HEK293T (cell line): ENCODE results near the gene FCER1G.

Source experiments
- CTCF ChIA-PET: fragments of 350-600 bp; formaldehyde crosslinking; extraction: SDS; loops from one replicate; lab custom pipeline; 2021; ENCODE audit warnings: antibody characterized with exemption, inconsistent platforms; lab: Yijun Ruan, JAX
- POLR2A ChIA-PET: fragments of 350-600 bp; formaldehyde crosslinking; extraction: SDS; loops from one replicate; lab custom pipeline; 2020; ENCODE audit warnings: antibody characterized with exemption, inconsistent platforms; lab: Yijun Ruan, JAX
- DNase-seq: peaks from one replicate; pipeline ENCODE4 v3.0.0; 2012; ENCODE audit warnings: mixed read lengths; ENCODE audit errors: extremely low spot score
- ARNT ChIP-seq: fragments of 450-650 bp; IDR thresholded peaks from 2 replicates; pipeline ENCODE4 v1.6.1; 2017; ENCODE audit warnings: mild to moderate bottlenecking
- BHLHE40 ChIP-seq: fragments of 450-650 bp; IDR thresholded peaks from 2 replicates; pipeline ENCODE4 v1.6.1; 2016; ENCODE audit warnings: mild to moderate bottlenecking, moderate library complexity, borderline replicate concordance
- CTBP1 ChIP-seq: fragments of 450-650 bp; IDR thresholded peaks from 2 replicates; pipeline ENCODE4 v1.6.1; 2016; ENCODE audit warnings: borderline replicate concordance
- ELF4 ChIP-seq: fragments of 450-650 bp; IDR thresholded peaks from 2 replicates; pipeline ENCODE4 v1.6.1; 2017; ENCODE audit warnings: antibody characterized with exemption
- FOXA1 ChIP-seq: fragments of 450-650 bp; IDR thresholded peaks from 2 replicates; pipeline ENCODE4 v1.6.1; 2016; ENCODE audit warnings: mild to moderate bottlenecking
- FOXK2 ChIP-seq: fragments of 450-650 bp; IDR thresholded peaks from 2 replicates; pipeline ENCODE4 v1.6.1; 2016; ENCODE audit warnings: mild to moderate bottlenecking
- FOXM1 ChIP-seq: fragments of 450-650 bp; IDR thresholded peaks from 2 replicates; pipeline ENCODE4 v1.6.1; 2017; ENCODE audit warnings: mild to moderate bottlenecking, borderline replicate concordance
- HDGF ChIP-seq: fragments of 450-650 bp; IDR thresholded peaks from 2 replicates; pipeline ENCODE4 v1.6.1; 2017; ENCODE audit warnings: antibody characterized with exemption, borderline replicate concordance
- L3MBTL2 ChIP-seq: fragments of 450-650 bp; conservative IDR thresholded peaks from 2 replicates; pipeline ENCODE4 v1.6.1; 2016; ENCODE audit warnings: mild to moderate bottlenecking
- LEF1 ChIP-seq: fragments of 450-650 bp; IDR thresholded peaks from 2 replicates; pipeline ENCODE4 v1.6.1; 2017; ENCODE audit warnings: mild to moderate bottlenecking, borderline replicate concordance
- NFRKB ChIP-seq: fragments of 450-650 bp; IDR thresholded peaks from 2 replicates; pipeline ENCODE4 v1.6.1; 2016; ENCODE audit warnings: mild to moderate bottlenecking, moderate library complexity
- PKNOX1 ChIP-seq: fragments of 450-650 bp; IDR thresholded peaks from 2 replicates; pipeline ENCODE4 v1.6.1; 2016
- SP1 ChIP-seq: fragments of 450-650 bp; IDR thresholded peaks from 2 replicates; pipeline ENCODE4 v1.6.1; 2017
- SUZ12 ChIP-seq: fragments of 450-650 bp; IDR thresholded peaks from 2 replicates; pipeline ENCODE4 v1.6.1; 2016; ENCODE audit warnings: mild to moderate bottlenecking
- TARDBP ChIP-seq: fragments of 450-650 bp; IDR thresholded peaks from 2 replicates; pipeline ENCODE4 v1.6.1; 2016
- ZNF384 ChIP-seq: fragments of 450-650 bp; IDR thresholded peaks from 2 replicates; pipeline ENCODE4 v1.6.1; 2016

The FCER1G gene

GRCh38 chr1:161180639-161181038 lies 34.5 kb upstream of the FCER1G start:
- DNase-seq: no peak
- ChIA-PET POLR2A (no interaction called here), CTCF (no interaction called here)
- TF ChIP-seq FOXM1: no peak
- no peak for TF ChIP-seq ZNF384
- TF ChIP-seq TARDBP: no peak
- TF ChIP-seq CTBP1: no peak
- TF ChIP-seq SP1: no peak
- TF ChIP-seq ARNT: no peak
- TF ChIP-seq PKNOX1: no peak
- TF ChIP-seq ELF4: no peak
- no peak for TF ChIP-seq L3MBTL2
- no peak for TF ChIP-seq FOXA1
- no peak for TF ChIP-seq HDGF
- TF ChIP-seq FOXK2: no peak
- no peak for TF ChIP-seq SUZ12

DNA sequence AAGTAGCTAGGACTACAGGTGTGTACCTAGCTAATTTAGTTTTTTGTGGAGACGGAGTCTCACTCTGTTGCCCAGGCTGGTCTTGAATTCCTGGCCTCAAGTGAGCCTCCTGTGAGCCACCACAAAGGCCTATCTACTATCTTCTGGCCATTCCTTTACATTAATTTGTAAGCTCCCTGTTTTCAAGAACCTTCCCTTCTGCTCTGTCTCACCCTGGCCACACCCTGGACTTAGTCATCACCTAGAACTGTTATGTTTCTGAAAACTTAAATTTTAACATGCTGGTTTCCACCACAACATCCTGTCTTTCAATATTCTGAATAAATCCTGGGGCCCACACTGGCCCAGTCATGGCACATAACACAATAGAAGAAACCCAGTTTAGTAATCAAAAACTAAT lies 32.9 kb upstream of the FCER1G start:
- CTCF ChIA-PET: no interaction called here
- no peak for DNase-seq
- TF ChIP-seq NFRKB (no peak), ARNT (no peak), BHLHE40 (no peak), FOXM1 (no peak), PKNOX1 (no peak), LEF1 (no peak), FOXK2 (no peak), CTBP1 (no peak), SUZ12 (no peak), HDGF (no peak), ZNF384 (no peak), SP1 (no peak), FOXA1 (no peak), TARDBP (no peak), ELF4 (no peak)
- POLR2A ChIA-PET: interaction anchor here (1.5 kb wide), 1 partner anchor 29 kb away, joined by 5 read pairs; the partner anchor contains the start of gene UFC1

DNA sequence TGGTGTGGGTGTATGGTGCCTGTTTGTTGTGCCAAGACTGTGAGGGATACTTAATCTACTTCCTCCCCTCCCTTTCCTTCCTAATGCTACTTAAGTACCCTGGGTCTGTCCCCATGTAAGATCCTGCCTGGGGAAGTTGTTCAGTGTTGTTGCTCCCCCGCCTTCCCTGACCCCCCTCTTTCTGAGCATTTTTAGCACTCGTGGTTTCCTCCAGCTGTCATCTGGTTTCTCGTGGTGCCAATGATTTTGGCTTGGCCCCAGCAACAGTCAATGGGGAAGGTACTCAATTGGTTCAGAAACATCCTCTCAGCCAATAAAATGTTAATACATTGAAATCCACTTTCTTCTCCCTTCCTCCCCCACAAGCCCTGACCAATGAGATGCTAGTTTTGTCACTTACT lies 29.8 kb upstream of the FCER1G start:
- TF ChIP-seq SP1 (no peak), FOXK2 (no peak), BHLHE40 (no peak), NFRKB (no peak), ZNF384 (no peak)
- ChIA-PET CTCF (no interaction called here), POLR2A (no interaction called here)
- no peak for DNase-seq

GRCh38 chr1:161185732-161186311 lies 29.3 kb upstream of the FCER1G start:
- CTCF ChIA-PET: no interaction called here
- no peak for DNase-seq
- POLR2A ChIA-PET: interaction anchor here (1.0 kb wide), 1 partner anchor 16 kb away, joined by 3 read pairs; the partner anchor contains the start of gene NDUFS2
- TF ChIP-seq FOXM1: no peak
- no peak for TF ChIP-seq SP1
- no peak for TF ChIP-seq ARNT
- no peak for TF ChIP-seq SUZ12
- no peak for TF ChIP-seq FOXK2
- no peak for TF ChIP-seq LEF1
- TF ChIP-seq BHLHE40: no peak
- no peak for TF ChIP-seq PKNOX1
- TF ChIP-seq L3MBTL2: no peak
- TF ChIP-seq FOXA1: no peak
- no peak for TF ChIP-seq HDGF
- TF ChIP-seq CTBP1: no peak
- no peak for TF ChIP-seq NFRKB
- no peak for TF ChIP-seq ZNF384
- no peak for TF ChIP-seq TARDBP
- TF ChIP-seq ELF4: no peak

DNA sequence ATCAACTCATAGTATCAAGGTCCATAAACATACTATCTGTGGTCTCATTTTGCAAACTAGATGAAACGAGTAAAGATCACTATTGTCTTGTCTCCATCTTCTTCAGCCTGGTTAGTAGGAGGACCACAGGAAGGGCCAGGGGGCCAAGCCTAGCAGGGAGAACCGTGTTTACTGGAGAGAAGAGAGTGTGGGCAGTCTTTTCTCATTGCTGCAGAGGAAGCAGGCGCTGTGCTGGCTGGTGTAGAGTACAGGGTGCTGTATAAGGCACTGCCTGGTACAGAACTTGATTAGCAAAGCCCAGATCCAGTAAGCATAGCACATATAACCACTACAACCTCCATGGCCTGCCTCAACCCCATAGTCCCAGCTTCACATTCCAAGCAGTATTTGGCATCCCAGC lies 27.8 kb upstream of the FCER1G start:
- TF ChIP-seq SUZ12 (no peak), ZNF384 (no peak), ARNT (no peak), FOXK2 (no peak), LEF1 (no peak)
- ChIA-PET CTCF (no interaction called here), POLR2A (interaction anchor here (1.4 kb wide), 1 partner anchor 14 kb away, joined by 4 read pairs; the partner anchor contains the start of gene NDUFS2)
- no peak for DNase-seq

- POLR2A ChIA-PET: interaction anchor here (1.4 kb wide), 1 partner anchor 13 kb away, joined by 4 read pairs; the partner anchor contains the start of gene NDUFS2
- CTCF ChIA-PET: no interaction called here
- no peak for DNase-seq
- no peak for TF ChIP-seq SUZ12
- TF ChIP-seq PKNOX1: no peak
- no peak for TF ChIP-seq BHLHE40
- TF ChIP-seq ELF4: no peak
- no peak for TF ChIP-seq ARNT
- no peak for TF ChIP-seq TARDBP
- no peak for TF ChIP-seq FOXK2
- TF ChIP-seq LEF1: no peak
- no peak for TF ChIP-seq NFRKB
- no peak for TF ChIP-seq CTBP1
- no peak for TF ChIP-seq ZNF384
- TF ChIP-seq FOXM1: no peak
- no peak for TF ChIP-seq FOXA1
- TF ChIP-seq L3MBTL2: no peak
- TF ChIP-seq HDGF: no peak
- no peak for TF ChIP-seq SP1
These were observed 26.7 kb upstream of the FCER1G start for GRCh38 chr1:161188381-161188780.
